GM12875 (cell line): Measurements from ENCODE around the gene KREMEN1.

Source experiments
- H3K4me3 ChIP-seq: one replicate; pipeline ENCODE4 v1.5.1; 2011; ENCODE audit warnings: low read depth, low read length, control low read depth
- TF ChIP-seq, protein P1 (sequence below): IDR thresholded peaks from 2 replicates; pipeline ENCODE4 v1.5.1; 2011; ENCODE audit warnings: low read depth, mild to moderate bottlenecking, control low read depth, inconsistent platforms, low read length, moderate library complexity, borderline replicate concordance; ENCODE audit not compliant: insufficient read depth

KREMEN1 gene

DNA sequence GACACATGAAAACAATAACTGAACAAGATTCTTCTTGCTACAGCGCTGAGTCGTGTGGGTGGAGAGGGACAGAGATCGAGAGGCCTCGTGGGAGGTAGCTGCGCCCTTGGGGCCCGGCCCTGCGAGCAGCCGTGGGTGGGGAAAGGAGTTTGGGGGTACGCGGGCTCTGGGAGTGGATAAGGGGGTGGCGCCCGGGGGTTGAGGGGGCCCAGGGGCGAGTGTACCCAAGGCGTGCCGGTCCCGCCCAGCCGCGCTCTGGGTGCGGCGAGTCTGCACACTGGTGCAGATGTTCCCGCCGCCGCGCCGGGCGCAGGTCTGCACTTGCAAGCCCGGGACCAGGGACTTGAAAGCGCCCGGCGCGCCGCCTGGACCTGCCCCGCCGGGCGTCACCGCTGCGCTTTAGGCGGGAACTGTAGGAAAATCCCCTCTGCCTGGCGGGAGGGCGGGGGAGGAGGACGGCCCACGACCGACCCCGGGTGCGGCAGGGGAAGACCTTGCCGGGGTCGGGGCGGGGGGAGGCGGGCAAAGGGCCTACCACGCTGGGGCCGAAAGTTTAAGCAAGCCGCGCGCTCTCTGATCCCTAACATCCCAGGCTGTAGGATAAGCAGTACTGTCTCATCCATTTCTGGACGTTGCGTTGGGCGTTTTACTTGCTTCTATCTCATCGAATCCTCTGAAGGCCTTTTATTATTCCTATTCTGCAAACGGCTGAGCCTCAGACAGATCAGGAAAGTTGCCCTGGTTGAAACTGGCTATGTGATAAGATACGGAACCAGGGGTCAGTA, 1.4 kb upstream of the KREMEN1 start:
- TF ChIP-seq, protein P1, sequence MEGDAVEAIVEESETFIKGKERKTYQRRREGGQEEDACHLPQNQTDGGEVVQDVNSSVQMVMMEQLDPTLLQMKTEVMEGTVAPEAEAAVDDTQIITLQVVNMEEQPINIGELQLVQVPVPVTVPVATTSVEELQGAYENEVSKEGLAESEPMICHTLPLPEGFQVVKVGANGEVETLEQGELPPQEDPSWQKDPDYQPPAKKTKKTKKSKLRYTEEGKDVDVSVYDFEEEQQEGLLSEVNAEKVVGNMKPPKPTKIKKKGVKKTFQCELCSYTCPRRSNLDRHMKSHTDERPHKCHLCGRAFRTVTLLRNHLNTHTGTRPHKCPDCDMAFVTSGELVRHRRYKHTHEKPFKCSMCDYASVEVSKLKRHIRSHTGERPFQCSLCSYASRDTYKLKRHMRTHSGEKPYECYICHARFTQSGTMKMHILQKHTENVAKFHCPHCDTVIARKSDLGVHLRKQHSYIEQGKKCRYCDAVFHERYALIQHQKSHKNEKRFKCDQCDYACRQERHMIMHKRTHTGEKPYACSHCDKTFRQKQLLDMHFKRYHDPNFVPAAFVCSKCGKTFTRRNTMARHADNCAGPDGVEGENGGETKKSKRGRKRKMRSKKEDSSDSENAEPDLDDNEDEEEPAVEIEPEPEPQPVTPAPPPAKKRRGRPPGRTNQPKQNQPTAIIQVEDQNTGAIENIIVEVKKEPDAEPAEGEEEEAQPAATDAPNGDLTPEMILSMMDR: no peak
- peak overlapping the region; percentile 0 for H3K4me3 ChIP-seq

DNA sequence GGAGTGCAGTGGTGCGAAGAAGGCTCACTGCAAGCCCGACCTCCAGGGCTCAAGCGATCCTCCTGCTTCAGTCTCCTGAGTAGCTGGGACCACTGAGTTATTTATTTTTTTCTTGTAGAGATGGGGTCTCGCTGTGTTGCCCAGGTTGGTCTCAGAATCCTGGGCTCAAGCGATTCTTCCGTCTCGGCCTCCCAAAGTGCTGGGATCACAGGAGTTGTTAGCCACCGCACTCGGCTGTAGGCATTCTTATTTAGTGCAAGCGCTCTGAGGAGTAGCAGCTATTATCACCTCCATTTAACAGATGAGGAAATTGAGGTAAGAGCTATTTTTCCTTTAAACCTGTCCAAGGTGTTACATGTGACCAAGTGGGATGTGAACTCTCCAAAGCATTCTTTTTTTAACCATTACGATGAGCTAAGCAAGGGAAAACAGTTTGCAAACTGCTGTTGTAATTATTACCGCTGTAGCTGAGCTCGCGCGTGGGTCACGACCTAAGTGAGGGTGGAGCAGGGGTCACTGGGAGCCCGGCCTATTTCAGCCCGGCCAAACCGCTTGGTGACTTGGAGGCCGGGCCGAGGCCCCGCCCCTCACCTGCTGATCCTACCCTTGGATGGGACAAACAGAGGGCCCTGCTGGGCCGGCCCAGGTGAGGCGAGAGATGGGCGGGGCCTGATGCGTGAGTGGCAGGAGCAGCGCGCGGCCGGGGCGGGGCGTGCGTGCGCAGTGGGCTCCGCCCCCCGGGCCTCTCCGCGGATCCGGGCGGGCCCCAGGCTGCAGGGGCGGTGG, 449 bp upstream of the KREMEN1 start:
- peak overlapping the region; percentile 18 for H3K4me3 ChIP-seq
- TF ChIP-seq, protein P1: no peak

DNA sequence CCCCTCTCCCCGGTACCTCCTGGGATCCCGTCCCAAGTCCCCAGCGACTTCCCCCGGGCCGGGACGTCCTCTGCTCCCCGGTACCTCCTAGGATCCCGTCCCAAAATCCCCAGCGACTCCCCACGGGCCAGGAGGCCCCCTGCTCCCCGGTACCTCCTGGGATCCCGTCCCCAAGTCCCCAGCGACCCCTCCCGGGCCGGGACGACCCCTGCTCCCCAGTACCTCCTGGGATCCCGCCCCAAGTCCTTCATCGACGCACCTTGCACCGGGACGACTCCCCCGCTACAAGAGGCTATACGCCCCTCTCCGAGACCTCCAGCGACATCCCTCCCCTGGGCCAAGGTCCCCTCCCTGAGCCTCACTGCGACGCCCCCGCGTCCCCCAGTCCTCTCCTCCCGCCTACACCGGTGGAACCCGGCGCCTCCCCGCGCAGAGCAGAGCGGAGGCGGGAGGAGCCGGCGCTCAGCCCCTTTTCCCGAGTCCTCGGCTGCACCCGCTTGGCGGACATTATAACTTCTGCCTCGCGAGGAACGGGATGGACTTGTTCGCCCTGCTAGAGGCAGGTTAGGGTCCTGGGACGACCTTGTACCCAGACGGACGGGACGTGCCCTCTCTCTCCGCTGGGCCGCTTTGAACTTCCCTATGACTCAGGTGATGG, 912 bp downstream of the KREMEN1 start:
- H3K4me3 ChIP-seq: no peak overlapping the region
- TF ChIP-seq, protein P1: no peak

DNA sequence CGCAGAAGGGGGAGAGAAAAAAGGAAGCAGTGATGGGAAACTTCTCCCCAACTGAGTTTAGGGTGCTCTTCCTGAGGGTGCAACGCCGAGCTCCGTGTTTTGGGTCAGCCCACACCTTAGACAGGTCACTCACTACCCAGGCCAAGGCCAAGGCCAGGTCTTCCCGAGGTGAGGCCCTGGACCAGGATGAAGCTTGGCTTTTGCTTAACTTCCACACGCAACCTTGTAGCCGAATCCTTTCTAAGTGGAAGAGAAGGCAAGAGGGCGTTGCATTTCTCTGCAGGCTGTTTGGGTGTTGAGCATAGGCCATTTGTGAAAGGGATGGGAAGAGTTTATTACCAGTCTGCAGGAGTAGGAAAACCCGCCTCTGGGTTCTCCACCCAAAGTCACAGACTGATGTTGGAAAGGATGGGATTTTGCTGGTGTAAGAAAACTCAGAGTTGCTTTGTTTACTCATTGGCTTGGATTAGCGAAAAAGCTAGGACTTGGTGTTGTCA, 1.5 kb downstream of the KREMEN1 start:
- no peak overlapping the region for H3K4me3 ChIP-seq
- TF ChIP-seq, protein P1: no peak

DNA sequence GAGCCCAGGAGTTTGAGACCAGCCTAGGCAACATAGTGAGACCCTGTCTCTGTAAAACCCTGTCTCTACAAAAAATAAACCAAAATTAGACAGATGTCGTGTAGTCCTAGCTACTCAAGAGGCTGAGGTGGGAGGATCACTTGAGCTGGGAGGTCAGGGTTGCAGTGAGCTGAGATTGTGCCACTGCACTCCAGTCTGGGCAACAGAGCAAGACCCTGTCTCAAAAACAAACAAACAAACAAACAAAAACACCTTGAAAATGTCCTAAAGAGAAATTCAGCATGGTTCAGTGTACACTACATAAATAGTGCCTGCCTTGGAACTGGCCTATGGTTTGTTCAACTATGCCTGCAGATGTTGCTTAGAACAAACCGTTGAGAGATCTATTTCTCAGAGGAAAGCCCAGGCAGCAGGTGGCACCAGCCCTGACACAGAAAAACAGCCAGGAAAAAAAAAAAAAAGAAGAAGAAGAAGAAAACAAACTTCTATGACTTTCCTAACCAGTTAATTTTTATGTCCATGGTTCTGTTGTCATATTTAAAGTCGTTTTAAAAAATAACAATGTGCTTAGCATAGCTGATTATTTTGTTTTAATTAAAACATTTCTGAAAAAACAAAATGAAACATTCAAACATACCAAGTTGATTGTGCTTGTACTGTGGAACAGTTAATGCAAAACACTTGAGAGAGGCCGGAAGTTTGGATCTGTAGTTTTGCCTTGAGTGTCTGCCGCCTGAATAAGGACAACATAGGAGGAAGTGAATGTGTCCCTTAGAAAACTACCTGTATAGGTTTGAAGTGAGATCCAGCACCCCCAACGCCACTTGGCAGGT, 5.4 kb downstream of the KREMEN1 start:
- no peak overlapping the region for H3K4me3 ChIP-seq
- TF ChIP-seq, protein P1: no peak

DNA sequence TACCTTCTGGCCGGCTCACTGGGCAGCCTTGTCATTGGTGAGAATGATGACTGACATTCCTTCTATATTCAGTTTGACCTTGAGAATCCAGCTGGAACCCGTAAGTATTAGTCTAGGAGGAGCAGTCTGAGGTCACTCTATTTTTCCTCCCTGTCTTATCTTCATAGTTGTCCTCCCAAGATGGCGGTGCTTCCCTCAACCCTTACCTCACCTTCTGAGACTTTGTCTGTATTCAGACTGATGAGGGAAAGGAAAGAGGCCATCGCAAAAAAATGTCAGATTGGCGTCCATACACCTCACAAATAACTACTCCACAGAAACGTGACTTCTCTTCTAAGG, 6.0 kb downstream of the KREMEN1 start:
- H3K4me3 ChIP-seq: no peak overlapping the region
- TF ChIP-seq, protein P1: no peak
